AG08396 (cell line): ENCODE measurements around the gene FUT3.
"Not testable (repeated sequence)": the region's sequence is repeated elsewhere in the genome, so short reads cannot be mapped to it uniquely, and the experiment has no call there.

Experiments
- DNase-seq: peaks from one replicate; pipeline ENCODE4 v3.0.0; 2012; ENCODE audit warnings: low spot score, mixed read lengths

The FUT3 gene

GRCh38 chr19:5851302-5851701 lies at the start of gene FUT3:
TSS of gene FUT3 (minus strand) at chr19:5851449.
- no peak for DNase-seq

- no peak for DNase-seq
Measured at GRCh38 chr19:5900976-5901375, 49.7 kb upstream of the FUT3 start.

GRCh38 chr19:5899728-5900526 lies 48.7 kb upstream of the FUT3 start:
- no peak for DNase-seq

DNA sequence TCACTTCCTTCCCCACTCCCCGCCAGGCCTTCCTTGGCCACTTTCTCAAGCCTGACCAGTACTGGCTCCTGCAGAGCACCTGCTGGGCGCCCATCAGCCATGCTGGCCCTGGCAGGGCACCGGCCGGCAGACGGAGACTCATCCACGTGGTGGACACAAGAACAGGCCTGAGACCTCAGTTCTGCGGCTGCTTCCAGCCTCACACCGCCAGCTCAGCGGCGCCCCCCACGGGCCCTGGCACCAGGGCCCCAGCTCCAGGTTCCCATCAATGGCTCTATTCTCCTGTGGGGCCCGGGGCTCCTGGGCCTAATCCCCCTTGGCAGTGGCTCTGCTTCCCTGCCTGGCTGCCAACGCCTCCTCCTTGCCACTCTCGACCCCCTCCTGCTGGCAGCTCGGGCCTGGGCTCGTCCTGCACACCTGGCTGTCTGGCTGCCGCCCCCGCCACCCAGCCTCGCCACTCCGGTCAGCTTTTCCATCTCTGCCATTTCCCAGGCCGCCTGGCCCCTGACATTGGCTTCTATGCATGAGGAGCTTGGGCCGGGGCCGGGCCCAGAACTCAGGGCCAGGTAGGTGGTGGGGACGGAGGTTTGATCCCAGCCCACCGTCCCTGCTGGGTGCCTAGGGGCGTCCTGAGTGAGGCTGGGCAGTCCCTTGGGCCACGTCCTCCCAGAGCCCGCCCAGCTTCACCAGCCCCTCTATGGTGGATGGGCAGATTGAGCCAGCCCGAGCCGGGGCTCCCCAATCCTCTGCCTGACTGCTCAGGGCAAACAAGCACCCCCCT lies 46.1 kb upstream of the FUT3 start:
- no peak for DNase-seq

DNA sequence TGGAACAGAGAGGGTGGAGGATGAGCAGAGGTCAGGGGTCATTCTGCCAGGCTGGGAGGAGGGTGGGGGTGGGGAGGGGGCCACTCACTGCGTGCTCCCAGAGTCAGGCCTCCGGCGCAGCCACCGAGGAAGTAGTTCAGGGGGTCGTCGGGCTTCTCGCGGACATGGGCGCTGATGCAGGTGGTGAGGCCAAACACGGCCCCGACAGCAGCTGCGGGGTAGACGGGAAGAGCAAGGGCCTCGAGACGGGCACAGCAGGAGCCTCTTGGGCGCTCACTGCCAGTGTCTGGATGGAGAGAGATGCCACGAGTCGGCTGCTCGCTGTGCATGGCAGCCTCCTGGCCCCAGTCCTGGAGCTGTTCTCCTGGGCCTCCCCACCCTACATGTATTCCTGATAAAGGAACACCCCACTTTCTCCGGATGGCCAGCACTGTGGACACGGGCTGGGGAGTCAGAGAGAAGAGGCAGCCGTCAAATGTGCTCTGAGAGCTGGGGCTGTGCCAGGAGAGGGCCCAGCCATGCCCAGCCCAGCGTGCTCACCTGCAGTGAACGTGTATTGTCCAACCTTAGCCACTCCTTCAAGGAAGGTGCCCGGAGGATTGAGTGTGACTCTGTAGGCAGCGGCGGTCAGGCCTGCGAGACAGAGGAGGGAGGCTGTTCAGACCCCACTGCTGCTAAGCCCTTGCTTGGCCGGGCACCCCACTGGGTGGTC lies 45.3 kb upstream of the FUT3 start:
- no peak for DNase-seq

DNA sequence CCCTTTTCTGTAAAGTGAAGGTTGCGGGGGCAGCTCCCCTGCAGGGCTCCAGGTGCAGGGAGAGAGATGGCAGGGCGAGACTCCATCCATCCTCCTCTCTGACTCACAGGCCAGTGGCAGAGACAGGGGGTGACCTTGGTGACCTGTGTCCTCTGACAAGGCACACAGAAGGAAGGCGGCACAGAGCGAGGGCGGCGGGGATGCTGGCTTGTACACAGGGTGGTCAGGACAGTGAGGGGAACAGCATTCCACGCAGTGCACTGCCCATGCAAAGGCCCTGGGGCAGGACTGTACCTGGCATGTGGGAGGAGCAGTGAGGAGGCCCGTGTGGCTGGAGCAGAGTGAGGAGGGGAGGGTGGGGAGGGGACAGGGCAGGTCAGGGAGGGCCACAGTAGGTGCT lies 44.6 kb upstream of the FUT3 start:
- no peak for DNase-seq

GRCh38 chr19:5895409-5895808 lies 44.2 kb upstream of the FUT3 start:
- DNase-seq: no peak

- DNase-seq: no peak
Measured at GRCh38 chr19:5894704-5895349, 43.6 kb upstream of the FUT3 start.

GRCh38 chr19:5893907-5894703 lies 42.9 kb upstream of the FUT3 start:
- DNase-seq: no peak

DNA sequence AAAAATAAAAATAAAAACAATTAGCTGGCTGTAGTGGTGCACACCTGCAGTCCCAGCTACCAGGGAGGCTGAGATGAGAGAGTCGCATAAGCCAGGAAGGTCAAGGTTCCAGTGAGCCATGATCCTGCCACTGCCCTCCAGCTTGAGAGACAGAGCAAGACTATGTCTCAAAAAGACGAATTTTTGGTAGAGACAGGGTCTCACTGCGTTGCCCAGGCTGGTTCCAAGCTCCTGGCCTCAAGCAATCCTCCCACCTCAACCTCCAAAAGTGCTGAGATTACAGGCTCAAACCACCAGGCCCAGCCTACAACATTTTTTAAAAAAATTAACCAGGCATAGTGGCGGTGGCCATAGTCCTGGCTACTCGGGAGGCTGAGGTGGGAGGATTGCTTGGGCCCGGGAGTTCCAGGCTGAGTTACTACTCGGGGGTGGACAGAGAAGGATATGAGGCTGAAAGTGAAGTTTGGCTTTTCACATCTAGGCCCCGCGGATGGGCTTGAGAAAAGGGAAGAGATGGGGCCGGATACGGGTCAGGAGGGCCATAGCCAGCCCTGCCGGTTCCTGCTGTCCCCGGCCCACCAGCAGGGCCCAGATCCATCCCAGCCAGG lies 42.2 kb upstream of the FUT3 start:
- DNase-seq: no peak

DNA sequence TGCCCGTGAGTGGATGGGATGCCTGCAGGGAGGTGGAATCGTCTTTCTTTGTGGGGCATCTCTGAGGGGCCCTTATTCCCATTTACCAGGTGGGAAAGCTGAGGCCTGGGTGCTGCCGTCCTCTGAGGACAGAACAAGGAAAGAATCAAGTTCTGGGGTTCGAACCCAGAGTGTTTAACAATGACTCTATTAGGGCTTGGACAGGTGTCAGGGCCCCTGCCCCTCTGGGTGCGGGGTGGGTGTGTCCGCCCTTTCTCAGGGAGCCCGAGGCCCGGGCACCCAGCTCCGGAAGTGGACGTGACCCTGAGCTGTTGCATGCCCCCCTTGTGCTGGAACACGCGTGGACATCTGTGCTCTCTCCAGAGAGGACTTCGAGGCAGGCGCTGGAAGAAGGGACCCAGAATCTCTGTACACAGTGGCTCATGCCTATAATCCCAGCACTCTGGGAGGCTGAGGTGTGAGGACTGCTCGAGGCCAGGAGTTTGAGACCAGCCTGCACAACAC lies 41.6 kb upstream of the FUT3 start:
- no peak for DNase-seq

DNA sequence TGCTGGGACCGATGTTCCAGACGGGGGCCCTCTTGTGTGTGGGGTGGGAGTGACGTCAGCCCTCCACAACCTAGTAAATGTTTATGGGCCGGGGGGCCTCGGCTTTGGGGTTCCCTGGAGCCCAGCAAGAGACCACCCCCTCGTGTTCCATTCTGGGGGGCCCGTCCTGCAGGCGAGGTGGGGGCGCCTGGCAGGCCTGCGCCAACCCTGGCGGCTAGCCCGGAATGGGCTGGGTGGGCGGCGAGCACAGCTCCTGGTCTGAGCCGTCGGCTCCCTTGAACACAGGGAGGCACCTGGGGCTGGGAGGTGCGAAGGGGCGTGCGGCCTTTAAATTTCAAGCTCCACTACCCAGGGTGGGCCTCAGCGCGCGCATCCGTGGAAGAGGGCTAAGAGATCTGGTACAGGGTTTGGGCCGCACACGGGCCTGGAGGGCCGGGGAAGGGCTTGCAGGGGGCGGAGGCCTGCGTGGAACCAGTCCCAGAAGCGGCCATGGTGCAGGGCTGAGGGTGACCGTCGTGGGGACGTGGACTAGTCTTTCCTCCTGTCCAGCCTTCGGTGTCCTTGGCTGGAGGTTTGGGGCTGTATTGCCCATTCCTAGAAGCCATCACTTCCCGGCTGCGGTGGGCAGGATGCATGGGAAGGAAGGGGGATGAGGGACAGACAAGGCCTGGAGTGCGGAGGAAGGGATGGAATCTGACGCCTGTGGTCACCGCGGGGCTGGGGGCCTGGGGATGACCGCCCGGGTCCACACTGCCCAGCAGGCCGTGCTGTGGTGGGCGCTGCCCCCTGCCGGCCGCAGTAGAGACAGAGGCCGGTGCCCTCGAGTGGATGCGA lies 40.9 kb upstream of the FUT3 start:
- DNase-seq: peak; percentile 76

DNA sequence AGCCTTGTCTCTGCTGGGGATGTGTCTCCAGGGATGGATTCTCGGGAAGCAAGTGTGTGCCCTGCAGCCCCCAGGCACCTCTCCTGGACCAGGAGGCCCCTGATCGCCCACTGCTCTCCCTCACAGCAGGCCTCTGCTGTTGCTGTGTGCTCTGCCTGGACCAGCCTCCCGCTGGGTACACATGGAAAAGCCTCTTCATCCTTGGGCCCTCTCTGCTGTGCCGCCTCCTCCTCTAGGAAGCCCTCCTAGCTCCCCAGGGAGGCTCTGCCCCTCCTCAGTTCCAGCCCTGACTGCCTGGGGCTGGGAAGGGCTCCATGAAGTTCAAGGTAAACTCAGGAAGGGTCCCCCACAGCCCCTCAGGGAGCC lies 40.3 kb upstream of the FUT3 start:
- DNase-seq: no peak

DNA sequence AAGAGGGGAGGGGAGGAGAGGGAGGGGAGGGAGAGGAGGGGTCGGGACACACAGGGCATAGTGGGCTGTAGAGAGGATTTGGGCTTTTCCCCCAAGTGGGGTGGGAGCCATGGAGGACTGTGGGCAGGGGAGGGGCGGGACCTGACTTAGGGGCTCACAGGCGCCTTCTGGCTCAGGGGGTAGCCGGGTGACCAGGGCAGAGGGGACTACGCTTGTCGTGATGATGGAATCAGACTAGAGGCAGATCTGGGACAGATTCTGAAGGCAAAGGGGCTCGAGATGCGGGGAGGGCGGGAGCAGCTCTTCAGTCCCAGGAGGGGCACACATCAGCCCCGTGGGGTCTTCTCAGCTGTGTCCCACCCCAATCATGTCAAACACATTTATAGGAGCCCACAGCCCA lies 38.9 kb upstream of the FUT3 start:
- DNase-seq: no peak

DNA sequence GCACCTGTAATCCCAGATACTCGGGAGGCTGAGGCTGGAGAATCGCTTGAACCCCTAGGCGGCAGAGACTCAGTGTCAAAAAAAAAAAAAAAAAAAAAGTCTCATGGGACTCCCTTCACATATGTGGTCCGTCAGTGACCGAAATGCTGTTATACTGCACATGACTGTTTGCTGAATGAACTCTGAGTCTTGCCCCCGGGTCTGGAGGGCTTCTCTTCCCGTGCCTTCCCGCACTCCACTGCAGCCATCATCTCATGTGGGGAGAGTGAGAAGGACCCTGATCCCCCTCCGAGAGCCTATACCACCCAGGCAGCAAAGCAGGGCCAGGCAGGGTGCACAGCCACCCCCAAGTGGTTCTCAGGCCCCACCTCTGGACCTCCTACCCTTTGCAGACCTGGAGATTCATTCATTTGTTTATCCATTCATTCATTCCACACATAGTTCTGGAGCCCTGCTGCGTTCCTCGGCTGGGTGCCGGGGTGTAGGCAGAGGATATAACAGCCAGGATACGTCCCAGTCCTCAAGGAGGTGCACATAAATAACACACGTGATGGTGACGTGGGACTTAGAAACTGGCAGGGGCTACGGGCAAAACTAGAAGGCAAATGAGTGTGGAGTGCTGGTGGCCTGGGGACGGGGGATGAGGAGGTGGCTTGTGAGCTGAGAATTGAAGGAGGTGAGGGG lies 38.2 kb upstream of the FUT3 start:
- peak; percentile 81 for DNase-seq

- not testable (repeated sequence) for DNase-seq
Measured at GRCh38 chr19:5884065-5884811, 33.0 kb upstream of the FUT3 start.

DNA sequence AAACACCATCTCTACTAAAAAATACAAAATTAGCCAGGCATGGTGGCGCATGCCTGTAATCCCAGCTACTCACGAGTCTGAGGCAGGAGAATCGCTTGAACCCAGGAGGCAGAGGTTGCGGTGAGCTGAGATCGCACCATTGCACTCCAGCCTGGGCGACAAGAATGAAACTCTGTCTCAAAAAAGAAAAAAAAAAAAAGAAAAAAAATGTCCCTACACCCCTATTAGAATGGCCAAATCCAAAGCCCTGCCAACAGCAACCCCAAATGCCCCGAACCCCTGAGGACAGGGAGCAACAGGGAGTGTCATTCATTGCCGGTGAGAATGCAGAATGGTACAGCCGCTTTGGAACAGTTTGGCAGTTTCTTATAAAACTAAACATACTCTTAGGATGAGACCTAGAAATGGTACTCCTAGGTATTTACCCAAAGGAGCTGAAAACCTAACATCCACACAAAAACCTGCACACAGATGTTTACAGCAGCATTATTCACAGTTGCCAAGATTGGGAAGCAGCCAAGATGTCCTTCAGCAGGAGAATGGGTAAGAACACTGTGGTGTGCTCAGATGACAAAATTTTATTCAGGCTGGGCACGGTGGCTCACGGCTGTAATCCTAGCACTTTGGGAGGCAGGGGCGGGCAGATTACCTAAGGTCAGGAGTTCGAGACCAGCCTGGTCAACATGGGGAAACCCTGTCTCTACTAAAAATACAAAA lies 32.1 kb upstream of the FUT3 start:
- DNase-seq: not testable (repeated sequence)

GRCh38 chr19:5882421-5882968 lies 31.2 kb upstream of the FUT3 start:
- no peak for DNase-seq
